CD4-positive, alpha-beta T cell treated with Interleukin-4 for 4 hours (primary cell): ENCODE data around the gene ATP5PD.
"Not testable (repeated sequence)": the region's sequence is repeated elsewhere in the genome, so short reads cannot be mapped to it uniquely, and the experiment has no call there.

Source experiments
- DNase-seq: peaks from one replicate; pipeline ENCODE4 v3.0.0-alpha.2; 2020

The ATP5PD gene

DNA sequence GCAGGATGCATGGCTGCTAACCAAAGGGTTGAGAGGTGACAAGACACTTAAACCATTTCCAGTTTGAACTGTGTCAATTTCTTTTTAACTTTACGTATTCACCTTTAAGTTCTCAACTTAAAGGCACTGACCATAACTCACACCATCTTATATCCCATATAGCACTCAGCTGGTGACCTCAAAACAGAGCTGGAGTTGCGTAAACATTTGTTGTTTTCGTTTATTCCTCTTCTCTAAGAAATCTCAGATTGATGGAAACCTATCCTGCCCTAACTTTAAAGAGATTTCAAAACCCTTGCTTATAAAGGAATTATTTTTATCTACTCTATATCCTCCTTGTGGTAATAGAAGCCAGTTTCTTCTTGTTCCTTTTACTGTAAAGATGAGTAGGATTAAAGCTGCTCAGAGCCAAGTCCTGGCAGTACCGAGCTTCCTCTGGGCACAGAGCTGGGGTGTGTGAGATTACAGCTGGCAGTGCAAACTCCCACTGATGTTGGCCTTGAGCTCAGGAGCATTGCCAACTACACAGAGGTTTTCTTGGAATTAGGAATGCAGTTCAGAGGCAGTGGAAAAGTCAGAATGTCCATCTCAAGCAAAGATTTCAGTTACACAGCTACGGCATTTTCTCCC is 1.6 kb upstream of the ATP5PD start:
- no peak for DNase-seq

DNA sequence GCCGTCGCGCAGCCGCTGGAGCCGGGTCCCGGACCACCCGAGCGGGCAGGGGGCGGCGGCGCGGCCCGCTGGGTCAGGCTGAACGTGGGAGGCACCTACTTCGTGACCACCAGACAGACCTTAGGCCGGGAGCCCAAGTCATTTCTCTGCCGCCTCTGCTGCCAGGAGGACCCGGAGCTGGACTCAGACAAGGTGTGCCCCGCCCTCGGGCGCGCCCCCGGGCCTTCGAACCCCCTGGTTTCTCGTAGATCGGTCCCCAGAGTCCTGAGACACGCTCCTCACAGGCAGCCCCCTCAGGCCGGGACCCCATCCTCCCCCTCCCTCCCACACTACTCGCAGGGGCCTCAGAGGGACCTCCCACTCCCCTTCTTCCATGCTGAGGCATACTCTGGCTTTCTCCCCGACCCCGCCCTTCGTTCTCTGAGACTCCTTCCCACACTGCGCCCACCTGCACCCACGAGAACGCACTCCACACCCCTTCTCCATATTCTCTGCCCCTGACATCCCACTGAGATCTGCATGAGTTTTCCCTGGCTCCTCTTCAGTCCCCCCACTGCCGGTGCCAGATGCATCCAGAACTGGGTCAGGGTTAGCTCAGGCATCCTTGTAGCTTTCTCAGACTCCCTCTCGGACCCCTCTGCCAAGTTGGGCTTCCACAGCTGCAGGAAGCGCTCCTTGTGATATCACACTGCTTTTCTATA is 779 bp upstream of the ATP5PD start:
- DNase-seq = no peak

- not testable (repeated sequence) for DNase-seq
Measured at GRCh38 chr17:75045946-75046406, 793 bp downstream of the ATP5PD start.

- no peak for DNase-seq
Measured at GRCh38 chr17:75044716-75045115, 2.1 kb downstream of the ATP5PD start.

- not testable (repeated sequence) for DNase-seq
Measured at GRCh38 chr17:75043789-75044188, 3.0 kb downstream of the ATP5PD start.

DNA sequence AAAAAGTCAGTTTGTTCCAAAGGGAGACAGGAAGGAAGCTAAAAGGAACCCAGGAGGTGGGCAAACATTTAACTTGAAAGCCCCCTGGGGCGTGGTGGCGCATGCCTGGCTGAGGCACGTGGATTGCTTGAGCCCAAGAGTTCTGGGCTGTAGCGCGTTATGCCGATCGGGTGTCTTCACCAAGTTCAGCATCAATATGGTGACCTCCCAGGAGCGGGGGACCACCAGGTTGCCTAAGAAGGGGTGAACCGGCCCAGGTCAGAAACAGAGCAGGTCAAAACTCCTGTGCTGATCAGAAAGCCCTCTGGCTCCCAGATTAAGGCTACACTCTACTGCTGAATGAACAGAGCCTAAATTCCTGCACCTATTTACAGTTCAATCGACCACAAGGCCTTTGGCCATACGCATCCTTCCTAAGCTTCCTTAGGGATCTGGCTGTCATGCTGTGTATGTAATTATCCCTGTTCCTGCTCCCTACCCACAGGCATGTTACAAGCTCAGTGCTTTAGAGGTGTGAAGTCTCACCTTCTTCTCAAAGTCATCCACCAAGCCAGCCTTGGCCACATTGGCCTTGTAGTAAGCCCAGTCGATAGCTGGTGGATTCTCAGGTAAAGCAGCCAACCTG is 5.0 kb downstream of the ATP5PD start:
- DNase-seq = no peak

DNA sequence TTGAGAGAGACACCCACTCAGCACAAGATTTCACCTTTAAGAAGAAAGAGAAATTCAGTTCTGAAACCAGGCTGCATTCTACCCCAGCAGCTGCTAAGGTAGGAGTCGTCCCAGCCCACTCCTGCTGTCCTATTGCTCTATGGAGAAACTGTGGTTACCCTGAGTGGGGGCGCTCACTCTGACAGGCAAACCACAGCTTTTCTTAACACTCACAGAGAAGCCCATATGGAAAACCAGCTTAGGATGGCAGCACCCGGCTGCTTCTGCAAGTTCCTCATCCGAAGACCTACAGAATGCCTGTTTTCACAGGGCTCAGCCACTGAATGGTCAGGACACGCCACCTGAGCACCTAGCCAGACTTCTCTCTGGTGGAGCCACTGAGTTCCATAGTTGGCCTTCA is 7.5 kb downstream of the ATP5PD start:
- no peak for DNase-seq

DNA sequence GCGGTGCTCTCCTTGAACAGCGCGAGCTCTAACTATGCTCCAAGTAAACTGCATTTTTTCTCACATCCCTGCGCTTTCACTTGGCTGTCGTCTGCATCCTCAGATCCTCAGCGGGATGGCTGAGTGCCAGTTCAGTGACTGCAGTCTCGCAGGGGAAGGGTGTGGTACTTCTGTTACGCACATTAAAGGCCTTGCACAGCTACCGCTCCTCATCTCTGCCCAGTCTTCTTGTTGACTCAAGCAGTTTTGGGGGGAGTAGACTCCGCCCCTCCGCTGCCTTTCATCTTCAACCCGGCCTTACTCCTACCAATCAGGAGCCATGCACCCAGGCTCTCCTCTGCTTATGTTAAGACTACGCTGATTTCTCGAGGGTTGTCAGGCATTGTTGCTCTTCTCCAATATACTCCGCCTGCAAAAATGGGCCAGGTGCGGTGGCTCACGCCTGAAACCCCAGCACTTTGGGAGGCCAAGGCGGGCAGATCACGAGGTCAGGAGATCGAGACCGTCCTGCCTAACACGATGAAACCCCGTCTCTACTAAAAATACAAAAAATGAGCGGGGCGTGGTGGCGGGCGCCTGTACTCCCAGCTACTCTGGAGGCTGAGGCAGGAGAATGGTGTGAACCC is 10.0 kb downstream of the ATP5PD start:
- DNase-seq = peak; percentile 97

DNA sequence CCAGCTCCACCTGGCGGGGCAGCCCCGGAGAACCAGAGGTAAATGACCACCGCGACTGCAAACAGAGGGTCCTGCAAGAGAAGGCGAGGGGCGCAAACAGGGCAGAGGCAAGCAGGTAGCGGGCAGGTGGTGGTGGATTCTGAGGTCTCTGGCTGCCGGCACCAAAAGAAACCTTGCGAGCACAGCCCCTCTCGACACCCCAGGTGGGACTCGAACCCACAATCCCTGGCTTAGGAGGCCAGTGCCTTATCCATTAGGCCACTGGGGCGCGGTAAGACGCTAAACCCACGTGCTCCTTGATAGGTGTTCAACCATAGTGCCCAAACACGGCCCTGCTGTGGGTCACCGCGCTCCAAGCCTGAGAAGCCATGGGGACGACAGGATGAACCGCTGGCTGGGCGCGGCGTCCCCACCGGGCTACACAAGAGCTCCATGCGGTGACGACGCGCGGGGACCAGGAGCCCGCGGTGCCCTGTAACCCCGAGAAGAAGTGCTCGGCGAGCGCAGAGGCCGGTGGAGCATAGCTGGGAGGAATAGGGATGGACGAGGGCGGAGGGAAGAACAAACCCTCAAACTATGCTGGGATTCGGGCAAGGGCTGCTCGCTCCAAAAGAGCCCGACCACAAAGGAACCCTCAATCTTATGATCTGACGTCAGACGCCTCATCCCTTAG is 12.4 kb downstream of the ATP5PD start:
- DNase-seq = peak; percentile 82

DNA sequence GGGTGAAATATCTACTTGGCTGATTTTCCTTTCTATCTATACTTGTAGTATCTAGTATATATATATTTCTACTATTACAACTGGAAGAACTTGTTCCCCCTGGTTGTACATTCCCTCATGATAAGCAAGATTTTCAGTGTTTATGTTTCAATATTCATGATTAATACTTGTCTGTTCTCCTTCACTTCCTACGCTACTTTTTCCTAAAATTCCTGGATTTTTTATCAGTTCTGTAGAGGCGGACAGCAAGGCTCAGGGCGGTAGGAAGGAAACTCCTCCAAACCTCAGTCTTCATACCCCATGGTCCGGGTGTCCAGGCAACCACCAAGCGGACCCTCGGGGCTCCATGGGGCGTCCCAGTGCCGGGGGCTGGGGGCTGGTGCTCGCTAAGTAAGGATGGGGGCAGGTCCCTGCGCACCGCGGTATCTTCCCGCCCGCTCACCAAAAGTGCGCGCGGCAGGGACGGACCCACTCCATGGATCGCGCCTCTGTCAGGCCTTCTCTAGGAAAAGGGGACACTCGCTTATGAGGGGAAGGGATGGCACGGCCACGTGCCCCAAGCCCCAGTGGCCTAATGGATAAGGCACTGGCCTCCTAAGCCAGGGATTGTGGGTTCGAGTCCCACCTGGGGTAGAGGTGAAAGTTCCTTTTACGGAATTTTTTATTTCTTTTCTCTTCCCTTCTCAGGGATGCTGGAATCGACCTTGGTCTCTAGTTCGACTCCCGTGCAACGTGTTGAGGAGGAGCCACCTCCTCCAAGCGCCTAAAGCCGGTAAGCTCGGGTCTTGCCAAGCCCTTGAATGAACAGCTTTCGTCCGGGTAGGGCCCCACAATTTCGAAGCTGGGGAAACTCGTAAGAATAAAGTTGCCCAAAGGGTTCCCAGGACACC is 13.2 kb downstream of the ATP5PD start:
- DNase-seq = peak; percentile 78

- DNase-seq = no peak
Measured at GRCh38 chr17:75032720-75033280, 14.0 kb downstream of the ATP5PD start.

- DNase-seq = peak; percentile 52
Measured at GRCh38 chr17:75031972-75032719, 14.6 kb downstream of the ATP5PD start.

- DNase-seq = no peak
Measured at GRCh38 chr17:75030161-75030560, 16.6 kb downstream of the ATP5PD start.

- not testable (repeated sequence) for DNase-seq
Measured at GRCh38 chr17:75026650-75027049, 20.1 kb downstream of the ATP5PD start.

GRCh38 chr17:75025398-75025734 is 21.4 kb downstream of the ATP5PD start:
- DNase-seq = not testable (repeated sequence)

- DNase-seq = peak; percentile 27
Measured at GRCh38 chr17:75024686-75025397, 21.9 kb downstream of the ATP5PD start.

GRCh38 chr17:75020331-75021110 is 26.2 kb downstream of the ATP5PD start:
- DNase-seq = no peak

DNA sequence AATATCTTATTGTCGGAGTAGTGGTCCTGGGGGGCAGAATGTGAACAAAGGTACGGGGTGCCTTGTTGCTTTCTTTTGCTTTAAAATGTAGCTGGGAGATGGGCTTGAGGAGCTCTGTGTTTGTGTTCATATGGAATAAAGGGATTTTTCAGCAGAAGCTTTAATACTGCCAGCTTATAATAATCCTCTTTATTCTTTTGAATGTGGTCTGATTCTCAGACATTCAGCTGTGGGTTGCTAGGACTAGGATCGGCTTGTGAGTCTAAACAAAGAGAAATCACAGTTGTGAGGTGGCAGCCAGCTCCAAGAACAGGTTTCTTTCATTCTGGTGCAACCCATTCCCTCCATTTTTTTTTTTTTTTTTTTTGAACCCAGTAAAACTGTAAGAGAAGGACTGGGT is 27.1 kb downstream of the ATP5PD start:
- DNase-seq = no peak

- DNase-seq = no peak
Measured at GRCh38 chr17:75019146-75019545, 27.6 kb downstream of the ATP5PD start.
